Astrocyte (in vitro differentiated cells and primary cell): ENCODE data around the gene C1QA. TPM values are rescaled to one million over a fixed set of nuclear protein-coding genes. Genes with fewer than 3 reads are reported as not detected.

ENCODE experiments used
- DNase-seq: peaks from one replicate; pipeline ENCODE4 v3.0.0-alpha.2; 2010; ENCODE audit warnings: low read depth
- FAIRE-seq: peaks from 2 replicates; lab custom pipeline; 2011; peaks lifted over from hg19 to GRCh38; lab: Jason Lieb, UNC
- H2AFZ ChIP-seq: 2 replicates; pipeline ENCODE4 v1.6.0; 2012; ENCODE audit warnings: low read depth, low read length, inconsistent platforms
- H3K27ac ChIP-seq: 2 replicates; pipeline ENCODE4 v1.5.1; 2011; ENCODE audit warnings: low read depth, low read length, inconsistent platforms
- H3K27me3 ChIP-seq: 2 replicates; pipeline ENCODE4 v1.6.0; 2011; ENCODE audit warnings: low read length, inconsistent platforms; ENCODE audit not compliant: insufficient read depth
- H3K36me3 ChIP-seq: 2 replicates; pipeline ENCODE4 v1.5.1; 2011; ENCODE audit warnings: low read length, inconsistent platforms; ENCODE audit not compliant: insufficient read depth
- H3K4me1 ChIP-seq: 2 replicates; pipeline ENCODE4 v1.5.1; 2011; ENCODE audit warnings: low read length, inconsistent platforms; ENCODE audit not compliant: insufficient read depth
- H3K4me2 ChIP-seq: 2 replicates; pipeline ENCODE4 v1.6.0; 2012; ENCODE audit warnings: low read length, inconsistent platforms
- H3K4me3 ChIP-seq: 2 replicates; pipeline ENCODE4 v1.5.1; 2011; ENCODE audit warnings: low read depth, mild to moderate bottlenecking, low read length, inconsistent platforms; ENCODE audit not compliant: insufficient read depth
- H3K79me2 ChIP-seq: 2 replicates; pipeline ENCODE4 v1.6.0; 2012; ENCODE audit warnings: mild to moderate bottlenecking, low read length, inconsistent platforms; ENCODE audit not compliant: insufficient read depth
- H3K9ac ChIP-seq: 2 replicates; pipeline ENCODE4 v1.6.0; 2012; ENCODE audit warnings: mild to moderate bottlenecking, low read length, inconsistent platforms
- H3K9me3 ChIP-seq: 2 replicates; pipeline ENCODE4 v1.5.1; 2012; ENCODE audit warnings: low read depth, mild to moderate bottlenecking, low read length, inconsistent platforms; ENCODE audit not compliant: insufficient read depth
- H4K20me1 ChIP-seq: 2 replicates; pipeline ENCODE4 v1.6.0; 2012; ENCODE audit warnings: low read length, inconsistent platforms; ENCODE audit not compliant: insufficient read depth
- H3K27ac Mint-ChIP-seq: one replicate; pipeline ENCODE4 v1.8.0; 2021; ENCODE audit warnings: mild to moderate bottlenecking, mixed read lengths; ENCODE audit not compliant: unreplicated experiment
- H3K27me3 Mint-ChIP-seq: one replicate; pipeline ENCODE4 v1.8.0; 2021; ENCODE audit warnings: low read depth, mixed read lengths; ENCODE audit not compliant: unreplicated experiment
- H3K36me3 Mint-ChIP-seq: one replicate; pipeline ENCODE4 v1.8.0; 2021; ENCODE audit warnings: low read depth, mixed read lengths; ENCODE audit not compliant: unreplicated experiment
- H3K4me1 Mint-ChIP-seq: one replicate; pipeline ENCODE4 v1.8.0; 2021; ENCODE audit warnings: low read depth, mixed read lengths; ENCODE audit not compliant: unreplicated experiment
- H3K4me3 Mint-ChIP-seq: one replicate; pipeline ENCODE4 v1.8.0; 2021; ENCODE audit warnings: mild to moderate bottlenecking, moderate library complexity, mixed read lengths; ENCODE audit not compliant: unreplicated experiment
- H3K9me3 Mint-ChIP-seq: one replicate; pipeline ENCODE4 v1.8.0; 2021; ENCODE audit warnings: mild to moderate bottlenecking, mixed read lengths; ENCODE audit not compliant: unreplicated experiment
- EZH2 ChIP-seq: IDR thresholded peaks from 2 replicates; pipeline ENCODE4 v1.6.1; 2012; ENCODE audit warnings: mild to moderate bottlenecking, low read length, inconsistent platforms; ENCODE audit not compliant: insufficient read depth
- total RNA-seq: library from RNA; stranded (reverse); gene quantifications from 2 replicates; pipeline ENCODE4 v1.2.1, GENCODE V29; 2021
- TF ChIP-seq, protein P1 (sequence below): IDR thresholded peaks from 2 replicates; pipeline ENCODE4 v1.5.1; 2011; ENCODE audit warnings: low read depth, mild to moderate bottlenecking, inconsistent platforms, low read length, moderate library complexity; ENCODE audit not compliant: insufficient read depth

Gene C1QA
- total RNA-seq, 1 donor from 2014 or later = not detected

DNA sequence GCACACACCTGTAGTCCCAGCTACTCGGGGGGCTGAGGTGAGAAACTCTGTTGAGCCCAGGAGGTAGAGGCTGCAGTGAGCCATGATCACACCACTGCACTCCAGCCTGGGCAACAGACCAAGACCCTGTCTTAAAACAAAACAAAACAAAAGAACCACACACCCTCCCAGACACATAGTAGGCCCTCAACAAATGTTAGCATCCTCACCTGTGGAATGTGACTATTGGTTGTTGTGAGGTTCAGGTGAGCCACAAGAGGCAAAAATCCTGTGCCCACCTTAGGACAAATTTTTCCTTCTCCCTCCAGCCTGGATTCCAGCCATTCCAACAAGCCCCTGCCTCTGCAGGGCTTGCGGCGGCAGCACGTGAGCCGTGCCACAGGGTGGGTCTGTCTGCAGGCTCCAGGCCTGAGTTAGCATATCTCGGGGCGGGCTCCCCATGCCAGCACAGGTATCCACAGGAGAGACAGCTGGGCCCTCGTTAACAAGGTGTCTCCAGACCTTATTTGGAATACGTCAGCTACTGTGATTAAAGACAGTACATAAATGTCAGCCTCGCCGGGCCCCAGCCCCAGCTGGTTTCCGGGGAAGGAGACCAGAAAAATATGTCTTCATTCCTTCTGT, 34.0 kb downstream of the C1QA start:
- no peaks in the 10 kb centered on the region for H3K36me3 Mint-ChIP-seq

DNA sequence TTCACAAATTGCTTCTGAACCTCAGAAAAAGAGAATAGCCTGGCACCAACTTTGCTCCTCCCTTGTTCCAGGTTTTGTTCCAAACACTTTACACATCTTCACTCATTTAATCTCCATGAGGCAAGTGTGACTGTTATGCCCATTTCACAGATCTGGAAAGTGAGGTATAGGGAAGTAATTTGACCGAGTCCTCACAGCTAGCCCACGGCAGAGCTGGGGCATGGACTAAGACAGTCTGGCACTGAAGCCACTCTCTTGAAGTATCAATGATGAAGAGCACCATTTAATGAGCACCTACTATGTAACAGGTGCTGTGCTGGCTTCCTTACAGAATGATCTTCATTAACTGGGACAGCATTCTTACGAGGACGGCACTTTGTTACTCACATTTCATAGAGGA, 35.6 kb downstream of the C1QA start:
- Mint-ChIP-seq H3K27ac (no peak overlapping the region), H3K4me1 (no peaks in the 10 kb centered on the region), H3K9me3 (no peaks in the 10 kb centered on the region), H3K27me3 (peaks cover 65% of the 10 kb centered on the region), H3K4me3 (no peak overlapping the region), H3K36me3 (no peaks in the 10 kb centered on the region)
- Histone ChIP-seq H4K20me1 (no peaks in the 10 kb centered on the region), H3K36me3 (no peaks in the 10 kb centered on the region), H3K4me1 (peaks cover 6% of the 10 kb centered on the region), H3K27ac (no peak overlapping the region), H3K9me3 (no peaks in the 10 kb centered on the region), H3K9ac (no peak overlapping the region), H3K4me2 (no peak overlapping the region), H3K27me3 (peaks cover 34% of the 10 kb centered on the region), H3K4me3 (no peak overlapping the region), H2AFZ (no peak overlapping the region), H3K79me2 (no peaks in the 10 kb centered on the region)
- TF ChIP-seq, protein P1, sequence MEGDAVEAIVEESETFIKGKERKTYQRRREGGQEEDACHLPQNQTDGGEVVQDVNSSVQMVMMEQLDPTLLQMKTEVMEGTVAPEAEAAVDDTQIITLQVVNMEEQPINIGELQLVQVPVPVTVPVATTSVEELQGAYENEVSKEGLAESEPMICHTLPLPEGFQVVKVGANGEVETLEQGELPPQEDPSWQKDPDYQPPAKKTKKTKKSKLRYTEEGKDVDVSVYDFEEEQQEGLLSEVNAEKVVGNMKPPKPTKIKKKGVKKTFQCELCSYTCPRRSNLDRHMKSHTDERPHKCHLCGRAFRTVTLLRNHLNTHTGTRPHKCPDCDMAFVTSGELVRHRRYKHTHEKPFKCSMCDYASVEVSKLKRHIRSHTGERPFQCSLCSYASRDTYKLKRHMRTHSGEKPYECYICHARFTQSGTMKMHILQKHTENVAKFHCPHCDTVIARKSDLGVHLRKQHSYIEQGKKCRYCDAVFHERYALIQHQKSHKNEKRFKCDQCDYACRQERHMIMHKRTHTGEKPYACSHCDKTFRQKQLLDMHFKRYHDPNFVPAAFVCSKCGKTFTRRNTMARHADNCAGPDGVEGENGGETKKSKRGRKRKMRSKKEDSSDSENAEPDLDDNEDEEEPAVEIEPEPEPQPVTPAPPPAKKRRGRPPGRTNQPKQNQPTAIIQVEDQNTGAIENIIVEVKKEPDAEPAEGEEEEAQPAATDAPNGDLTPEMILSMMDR = no peak
- TF ChIP-seq EZH2 = no peak
- DNase-seq (no peak), FAIRE-seq (no peak)

More for the DNA sequence above, 34.0 kb downstream of the C1QA start:
- H3K4me3 ChIP-seq = no peak overlapping the region
- H3K9me3 Mint-ChIP-seq = no peaks in the 10 kb centered on the region
- no peak overlapping the region for H2AFZ ChIP-seq
- H3K36me3 ChIP-seq = no peaks in the 10 kb centered on the region
- peaks cover 39% of the 10 kb centered on the region for H3K27me3 ChIP-seq
- H3K27me3 Mint-ChIP-seq = peaks cover 70% of the 10 kb centered on the region
- H3K27ac Mint-ChIP-seq = no peak overlapping the region
- H3K9ac ChIP-seq = no peak overlapping the region
- H3K27ac ChIP-seq = no peak overlapping the region
- no peak overlapping the region for H3K4me2 ChIP-seq
- H3K4me3 Mint-ChIP-seq = no peak overlapping the region
- no peaks in the 10 kb centered on the region for H4K20me1 ChIP-seq
- H3K79me2 ChIP-seq = no peaks in the 10 kb centered on the region
- DNase-seq = no peak
- no peak for FAIRE-seq
- H3K4me1 Mint-ChIP-seq = no peaks in the 10 kb centered on the region
- no peak for TF ChIP-seq EZH2
- TF ChIP-seq, protein P1 = no peak
- no peaks in the 10 kb centered on the region for H3K9me3 ChIP-seq
- H3K4me1 ChIP-seq = no peaks in the 10 kb centered on the region
